Heart right ventricle (tissue), 16 donors: ENCODE measurements around the gene COQ4. TPM values are rescaled to one million over a fixed set of nuclear protein-coding genes. Genes with fewer than 3 reads are reported as not detected.

ENCODE experiments used
- ATAC-seq, 8 donors: fragments of 200-7000 bp; cut with Tn5 transposase; one replicate each; pipeline ENCODE4 v1.9.1; 2020; ENCODE audit warnings: mild to moderate bottlenecking in 8 of 8, moderate library complexity in 8 of 8, moderate number of reproducible peaks in 1 of 8
- DNase-seq, 2 donors: peaks; one replicate each; pipeline ENCODE4 v3.0.0-alpha.2; 2020
- H3K27ac ChIP-seq, 10 donors: fragments of 200-600 bp; sonication (generic) in 2 of 10; one replicate each; pipeline versions ENCODE4 v1.5.0 to v1.8.0; 2020 to 2022; ENCODE audit warnings: mild to moderate bottlenecking in 3 of 10
- H3K27me3 ChIP-seq, 7 donors: fragments of 200-600 bp; one replicate each; pipeline ENCODE4 v1.8.0; 2021 to 2022; ENCODE audit warnings: mild to moderate bottlenecking in 2 of 7
- H3K36me3 ChIP-seq, 9 donors: fragments of 200-600 bp; sonication (generic) in 1 of 9; one replicate each; pipeline versions ENCODE4 v1.5.0 to v1.8.0; 2020 to 2022; ENCODE audit warnings: mild to moderate bottlenecking in 2 of 9
- H3K4me1 ChIP-seq, 9 donors: fragments of 200-600 bp; sonication (generic) in 1 of 9; one replicate each; pipeline versions ENCODE4 v1.5.0 to v1.8.0; 2020 to 2022; ENCODE audit warnings: mild to moderate bottlenecking in 4 of 9
- H3K4me3 ChIP-seq, 10 donors: fragments of 200-600 bp; sonication (generic) in 2 of 10; one replicate each; pipeline versions ENCODE4 v1.5.0 to v1.8.0; 2020 to 2022; ENCODE audit warnings: mild to moderate bottlenecking in 7 of 10, moderate library complexity in 2 of 10
- H3K9me3 ChIP-seq, 11 donors: fragments of 200-600 bp in 10 of 11; sonication (generic) in 2 of 11; one replicate each; pipeline versions ENCODE4 v1.5.0 to v1.8.0; 2013 to 2022; ENCODE audit warnings: mild to moderate bottlenecking in 2 of 11, control low read depth in 1 of 11, moderate library complexity in 1 of 11
- CTCF ChIP-seq, 9 donors: fragments of 200-600 bp; sonication (generic) in 2 of 9; IDR thresholded peaks; one replicate each; pipeline versions ENCODE4 v1.5.0 to v1.8.0; 2021 to 2022; ENCODE audit warnings: antibody characterized with exemption in 9 of 9, mild to moderate bottlenecking in 5 of 9, moderate library complexity in 1 of 9
- WGBS, 2 donors: extraction: QIAGEN DNeasy Blood & Tissue Kit; methylation state at CpG; one replicate each; pipeline ENCODE4 v1.1.7; 2013; ENCODE audit warnings: inconsistent platforms in 1 of 2; 5-methylcytosine and 5-hydroxymethylcytosine counted together
- intact Hi-C, 10 donors: fragments of 100-400 bp; cut with DNase I; formaldehyde crosslinking; loops; one replicate each; pipeline versions ENCODE4 v1.11.1 to v1.14.2; 2022
- polyA plus RNA-seq, 2 donors: library from polyadenylated mRNA; stranded (reverse); fragments of 200-250 nt; gene quantifications; one replicate each; pipeline ENCODE4 v1.2.3, GENCODE V29; 2013
- total RNA-seq, 10 donors: library from RNA; stranded (reverse); fragmentation: NEBNext Ultra II Directional in 3 of 10; extraction: Animal tissue kit (Norgen Biotek cat#: 25700) in 3 of 10; gene quantifications; one replicate each; pipeline versions ENCODE4 v1.2.1 to v1.2.4, GENCODE V29; 2021 to 2023
- donor health status: Arrhythmogenic right ventricular cardiomyopathy.
- donor health status: ischemic (EF 13 %, LVEDD 7.1; RV severe dilation, severe dysfunction).
- donor health status: healthy with polysubstance abuse.
- donor health status: DM: no; HTN: yes; CAD: no.
- donor health status: DM: no; HTN: no; CAD: no.
- donor health status: ischemic (EF 25% LVEDD 6.9; RV normal size, moderate dysfunction).
- donor health status: ischemic (EF 25% LVEDD 5.7; RV mildly dilated, moderate dysfunction).
- donor health status: healthy.
- donor health status: DM: yes; HTN: yes; CAD: no.
- donor health status: Ischemic cardiomyopathy.
- donor health status: ischemic (EF 35%, LVEDD 5.7; RV mildly dilated, moderate dysfunction).
- donor health status: nonischemic (EF 11% LVEDD 7.7; RV severe dilation, severe dysfunction).
- donor health status: DM: yes; HTN: yes; CAD: no.
- donor health status: PGD.
- donor health status: ischemic (EF 29% LVEDD 5.4; RV normal size, mild dysfunction).
- donor health status: nonischemic (EF 23%, LVEDD 6.1; RV moderate dilation, normal function).

Gene COQ4
- total and polyA plus RNA-seq, 12 donors = 26.5 to 42.8 (median 30.2) TPM

- H3K36me3 ChIP-seq = peaks cover 0 to 63% (median 43%) of the 10 kb centered on the region in 9 donors
- TF ChIP-seq CTCF (IDR thresholded peaks at IDR 0.05) = no peak
Observed at GRCh38 chr9:128342971-128343680, 20.5 kb downstream of the COQ4 start.

DNA sequence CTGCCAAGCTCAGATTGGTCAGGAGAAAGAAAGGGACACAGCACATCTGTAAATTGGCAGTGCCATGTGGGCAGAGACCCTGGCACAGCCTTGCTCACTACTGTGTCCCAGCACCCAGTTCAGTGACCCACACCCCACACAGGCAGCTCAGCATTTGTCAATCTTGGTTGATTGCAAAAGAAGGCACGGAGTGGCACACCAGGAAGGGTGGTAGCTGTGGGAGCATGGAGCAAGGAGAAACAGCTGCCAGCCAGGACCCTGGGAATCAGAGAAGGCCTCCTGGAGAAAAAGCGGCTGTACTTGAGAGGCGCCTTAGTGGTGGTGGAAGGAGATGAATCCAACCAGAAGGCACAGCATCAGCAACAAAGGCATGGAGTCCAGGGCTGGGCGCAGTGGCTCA lies 21.2 kb downstream of the COQ4 start:
- WGBS, 2 donors = 98 to 99% methylated on average over 4 of the region's 4 CpGs
- Histone ChIP-seq H3K36me3 (peaks cover 0 to 70% (median 50%) of the 10 kb centered on the region in 9 donors), H3K27me3 (no peaks in the 10 kb centered on the region), H3K9me3 (no peaks in the 10 kb centered on the region), H3K4me1 (peaks cover 0 to 18% (median 13%) of the 10 kb centered on the region in 9 donors), H3K4me3 (no peak overlapping the region), H3K27ac (no peak overlapping the region)
- intact Hi-C loops = loop anchor here in 4 of 10 donors (5.0 to 10.0 kb wide), 2 partner anchors 47 to 149 kb away; partner anchors contain the start of gene CIZ1 (in 3 of the 4)
- ATAC-seq = no peak
- no peak for TF ChIP-seq CTCF (IDR thresholded peaks at IDR 0.05)
- DNase-seq = no peak

More at GRCh38 chr9:128342971-128343680, 20.5 kb downstream of the COQ4 start:
- H3K9me3 ChIP-seq = no peaks in the 10 kb centered on the region
- DNase-seq (no peak), ATAC-seq (no peak)
- H3K4me3 ChIP-seq = no peak overlapping the region
- H3K4me1 ChIP-seq = peaks cover 0 to 18% (median 13%) of the 10 kb centered on the region in 9 donors
- no peaks in the 10 kb centered on the region for H3K27me3 ChIP-seq
- intact Hi-C loops = loop anchor here in 4 of 10 donors (5.0 to 10.0 kb wide), 2 partner anchors 46 to 148 kb away; partner anchors contain the start of gene CIZ1 (in 3 of the 4)
- no peak overlapping the region for H3K27ac ChIP-seq
- WGBS, 2 donors = 96% methylated on average over 8 of the region's 8 CpGs

- no peak for ATAC-seq
- no peak for TF ChIP-seq CTCF (IDR thresholded peaks at IDR 0.05)
- Histone ChIP-seq H3K4me1 (peaks cover 0 to 13% (median 11%) of the 10 kb centered on the region in 9 donors), H3K36me3 (peaks cover 0 to 83% (median 50%) of the 10 kb centered on the region in 9 donors), H3K27me3 (no peaks in the 10 kb centered on the region), H3K9me3 (no peaks in the 10 kb centered on the region), H3K27ac (no peak overlapping the region), H3K4me3 (no peak overlapping the region)
- DNase-seq = no peak
- intact Hi-C loops = loop anchor here in 4 of 10 donors (5.0 to 10.0 kb wide), 2 partner anchors 48 to 150 kb away; partner anchors contain the start of gene CIZ1 (in 3 of the 4)
- 96 to 97% methylated on average over 28 of the region's 28 CpGs for WGBS, 2 donors
Observed at GRCh38 chr9:128344931-128345605, 22.4 kb downstream of the COQ4 start.

- peaks cover 0 to 87% (median 43%) of the 10 kb centered on the region in 9 donors for H3K36me3 ChIP-seq
- no peak for ATAC-seq
- 82 to 94% methylated on average over 2 of the region's 2 CpGs for WGBS, 2 donors
- H3K27ac ChIP-seq = no peak overlapping the region
- H3K27me3 ChIP-seq = no peaks in the 10 kb centered on the region
- no peaks in the 10 kb centered on the region for H3K9me3 ChIP-seq
- H3K4me3 ChIP-seq = no peak overlapping the region
- TF ChIP-seq CTCF (IDR thresholded peaks at IDR 0.05) = no peak
- intact Hi-C loops = loop anchor here in 3 of 10 donors (10.0 kb wide), 1 partner anchor 154 kb away; the partner anchor contains the start of gene CIZ1 (in 3 of the 3)
- DNase-seq = no peak
- H3K4me1 ChIP-seq = no peaks in the 10 kb centered on the region
Observed at GRCh38 chr9:128349125-128349524, 26.5 kb downstream of the COQ4 start.
